Astrocyte of the spinal cord (primary cell): Measurements from ENCODE around the gene ELP5.

Experiments
- DNase-seq: peaks from one replicate; pipeline ENCODE4 v3.0.0; 2011; ENCODE audit warnings: low read depth, low spot score
- H3K4me3 ChIP-seq: 2 replicates; pipeline ENCODE4 v1.5.1; 2011; ENCODE audit warnings: low read depth, mild to moderate bottlenecking, low read length, moderate library complexity
- in situ Hi-C: cut with HindIII; loops from 2 replicates; pipeline ENCODE4 v1.10.0; 2017; ENCODE audit warnings: low sequenced_read_pairs
- TF ChIP-seq, protein P1 (sequence below): IDR thresholded peaks from 2 replicates; pipeline ENCODE4 v1.5.1; 2012; ENCODE audit warnings: low read depth, mild to moderate bottlenecking, low read length, inconsistent platforms

The ELP5 gene

DNA sequence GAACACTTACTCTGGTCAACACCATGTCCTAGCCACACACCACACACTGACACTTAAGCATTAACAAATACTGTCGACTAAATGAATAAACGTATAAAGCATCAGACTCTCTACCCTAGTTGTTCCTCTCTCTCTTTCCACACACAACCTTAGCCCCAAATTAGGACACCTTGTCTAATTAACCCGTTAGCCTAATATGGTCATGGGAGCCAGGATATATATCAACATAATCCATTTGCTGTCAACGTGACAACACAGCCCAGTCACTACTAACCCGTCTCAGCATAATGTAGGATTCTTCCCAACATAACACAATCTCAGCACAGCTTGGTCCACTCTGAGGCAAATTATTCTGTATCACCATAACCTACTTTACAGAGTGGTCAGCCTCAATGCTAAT is 19.9 kb upstream of the ELP5 start:
- TF ChIP-seq, protein P1, sequence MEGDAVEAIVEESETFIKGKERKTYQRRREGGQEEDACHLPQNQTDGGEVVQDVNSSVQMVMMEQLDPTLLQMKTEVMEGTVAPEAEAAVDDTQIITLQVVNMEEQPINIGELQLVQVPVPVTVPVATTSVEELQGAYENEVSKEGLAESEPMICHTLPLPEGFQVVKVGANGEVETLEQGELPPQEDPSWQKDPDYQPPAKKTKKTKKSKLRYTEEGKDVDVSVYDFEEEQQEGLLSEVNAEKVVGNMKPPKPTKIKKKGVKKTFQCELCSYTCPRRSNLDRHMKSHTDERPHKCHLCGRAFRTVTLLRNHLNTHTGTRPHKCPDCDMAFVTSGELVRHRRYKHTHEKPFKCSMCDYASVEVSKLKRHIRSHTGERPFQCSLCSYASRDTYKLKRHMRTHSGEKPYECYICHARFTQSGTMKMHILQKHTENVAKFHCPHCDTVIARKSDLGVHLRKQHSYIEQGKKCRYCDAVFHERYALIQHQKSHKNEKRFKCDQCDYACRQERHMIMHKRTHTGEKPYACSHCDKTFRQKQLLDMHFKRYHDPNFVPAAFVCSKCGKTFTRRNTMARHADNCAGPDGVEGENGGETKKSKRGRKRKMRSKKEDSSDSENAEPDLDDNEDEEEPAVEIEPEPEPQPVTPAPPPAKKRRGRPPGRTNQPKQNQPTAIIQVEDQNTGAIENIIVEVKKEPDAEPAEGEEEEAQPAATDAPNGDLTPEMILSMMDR: no peak
- in situ Hi-C loops: no loop called here
- no peak overlapping the region for H3K4me3 ChIP-seq
- no peak for DNase-seq

DNA sequence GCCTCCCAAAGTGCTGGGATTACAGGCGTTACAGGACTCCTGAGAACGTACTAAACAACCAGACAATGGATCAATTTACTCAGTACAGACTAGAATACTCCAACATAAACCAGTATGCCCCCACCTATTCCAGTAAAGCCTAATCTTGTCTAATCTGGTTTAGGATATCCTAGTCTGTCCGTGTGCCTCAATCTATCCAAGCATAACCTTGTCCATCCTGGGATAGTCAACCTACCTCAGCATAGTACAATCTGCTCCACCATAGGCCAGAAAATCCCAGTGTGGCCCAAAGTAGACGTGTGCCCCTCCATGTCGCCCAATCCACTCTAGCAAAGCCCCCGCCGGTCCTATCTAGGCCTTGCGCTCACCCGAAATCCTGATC is 18.3 kb upstream of the ELP5 start:
- in situ Hi-C loops: no loop called here
- no peak for DNase-seq
- H3K4me3 ChIP-seq: peak overlapping the region; percentile 66
- TF ChIP-seq, protein P1: no peak

DNA sequence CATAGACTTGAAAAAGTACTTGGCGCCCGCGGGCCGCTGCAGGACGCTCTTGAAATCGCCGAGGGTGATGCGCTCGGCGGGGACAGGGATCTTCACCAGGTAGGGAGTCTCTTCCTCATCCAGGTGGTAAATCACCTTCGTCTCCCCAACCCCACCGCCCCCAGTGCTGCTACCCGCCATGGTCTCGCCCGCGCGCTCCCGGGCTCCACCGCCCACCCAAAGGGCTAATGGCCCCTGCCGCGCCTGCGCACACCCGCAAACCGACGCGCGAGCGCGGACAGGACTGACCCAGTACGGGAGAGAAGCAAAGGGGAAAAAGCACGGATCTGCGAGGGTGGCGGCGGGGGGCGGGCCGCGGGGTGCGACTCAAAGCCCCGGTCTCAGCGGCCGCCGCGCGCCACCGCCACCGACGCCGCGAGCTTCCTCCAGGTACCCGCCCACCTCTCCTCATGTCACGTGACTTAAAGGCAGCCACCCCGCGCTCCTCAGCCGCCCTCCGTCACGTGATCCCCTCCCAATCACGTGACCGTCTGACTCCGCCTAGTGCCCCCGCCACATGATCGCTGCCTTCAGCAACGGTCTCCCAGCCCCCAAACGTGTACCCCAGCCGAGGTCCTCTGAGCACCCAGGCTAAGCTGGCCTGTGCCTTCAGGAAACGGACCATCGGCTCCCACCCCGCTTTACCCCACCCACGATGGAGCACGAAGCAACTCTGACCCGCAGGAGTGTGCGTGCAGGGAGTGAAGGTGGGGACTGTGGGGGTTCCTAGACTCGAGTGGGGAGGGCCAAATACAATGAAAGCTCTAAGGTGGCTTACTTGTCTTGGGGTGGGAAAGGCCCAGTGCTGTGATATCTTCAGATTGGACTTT is 17.7 kb upstream of the ELP5 start, which contains the start of gene DVL2:
Gene DVL2, minus strand, starts transcription at position 435 of the 869 bp plus-strand sequence. Its CDS starts 255 bp downstream, at position 180.
- TF ChIP-seq, protein P1: no peak
- H3K4me3 ChIP-seq: peak within 1 kb of the TSS; percentile 66
- in situ Hi-C loops: no loop called here
- peak; percentile 96 for DNase-seq

DNA sequence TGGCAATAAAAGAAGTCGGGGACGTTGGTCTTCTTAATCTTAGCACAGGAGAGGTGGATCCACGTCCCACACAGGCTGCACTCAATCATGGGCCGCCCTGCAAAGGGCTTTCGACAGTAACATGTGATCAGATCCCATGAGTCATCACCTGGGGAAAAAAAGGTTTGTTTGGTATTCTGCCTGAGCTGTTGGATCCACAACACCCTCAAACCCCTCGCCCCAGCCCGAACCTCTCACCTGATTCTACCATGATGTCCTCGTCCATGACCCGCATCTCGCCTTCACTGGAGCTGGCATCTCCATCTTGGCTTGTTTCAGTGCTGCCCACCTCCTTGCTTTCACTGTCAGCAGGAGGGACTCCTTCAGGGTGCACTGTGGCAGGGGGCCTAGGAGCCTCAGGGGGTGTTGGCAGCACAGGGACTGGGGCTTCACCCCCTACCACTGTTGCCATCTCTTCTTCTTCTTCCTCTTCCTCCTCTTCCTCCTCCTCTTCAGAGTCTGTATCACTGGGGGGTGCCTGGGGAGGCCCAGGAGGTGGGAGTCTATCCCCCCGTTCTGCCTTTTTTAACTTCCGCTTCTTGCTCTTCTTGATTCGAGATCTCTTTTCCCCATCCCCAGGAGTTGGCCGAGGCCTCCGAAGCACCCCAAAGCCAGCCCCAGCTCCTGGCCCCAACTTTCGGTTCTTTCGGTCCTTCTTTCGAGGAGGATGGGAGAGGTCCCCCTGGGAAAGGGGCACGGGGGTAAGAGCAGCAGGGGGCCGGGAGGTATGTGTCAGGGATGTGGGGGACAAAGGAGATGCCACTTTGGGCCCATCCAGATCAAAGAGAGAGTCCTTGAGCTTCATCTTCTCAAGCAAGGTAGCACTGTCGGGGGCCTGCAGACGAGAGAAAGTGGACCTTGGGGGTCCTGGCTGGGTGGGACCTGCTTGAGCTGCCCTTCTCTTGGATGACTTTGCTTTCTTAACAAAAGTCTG is 16.0 kb upstream of the ELP5 start:
- TF ChIP-seq, protein P1: no peak
- H3K4me3 ChIP-seq: no peak overlapping the region
- DNase-seq: no peak
- in situ Hi-C loops: no loop called here

DNA sequence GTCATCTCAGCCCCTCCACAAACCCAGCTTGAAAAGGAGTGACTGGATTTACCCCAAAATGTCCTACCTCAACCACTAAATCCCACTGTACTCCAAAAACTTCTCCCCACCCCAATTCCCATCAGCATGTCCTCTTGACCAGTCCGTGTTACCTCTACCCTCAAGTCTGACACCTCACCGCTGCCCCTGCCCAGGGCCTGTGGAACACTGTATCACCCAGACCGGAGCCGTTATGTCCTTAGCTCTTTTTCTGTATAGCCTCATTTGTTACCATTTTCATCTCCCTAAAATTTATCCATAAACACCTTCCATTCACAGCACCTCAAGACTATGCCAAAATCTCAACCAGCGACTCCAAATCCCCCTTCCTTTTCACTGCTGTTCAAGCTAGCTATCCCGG is 15.2 kb upstream of the ELP5 start:
- DNase-seq: no peak
- H3K4me3 ChIP-seq: no peak overlapping the region
- TF ChIP-seq, protein P1: no peak
- in situ Hi-C loops: no loop called here

DNA sequence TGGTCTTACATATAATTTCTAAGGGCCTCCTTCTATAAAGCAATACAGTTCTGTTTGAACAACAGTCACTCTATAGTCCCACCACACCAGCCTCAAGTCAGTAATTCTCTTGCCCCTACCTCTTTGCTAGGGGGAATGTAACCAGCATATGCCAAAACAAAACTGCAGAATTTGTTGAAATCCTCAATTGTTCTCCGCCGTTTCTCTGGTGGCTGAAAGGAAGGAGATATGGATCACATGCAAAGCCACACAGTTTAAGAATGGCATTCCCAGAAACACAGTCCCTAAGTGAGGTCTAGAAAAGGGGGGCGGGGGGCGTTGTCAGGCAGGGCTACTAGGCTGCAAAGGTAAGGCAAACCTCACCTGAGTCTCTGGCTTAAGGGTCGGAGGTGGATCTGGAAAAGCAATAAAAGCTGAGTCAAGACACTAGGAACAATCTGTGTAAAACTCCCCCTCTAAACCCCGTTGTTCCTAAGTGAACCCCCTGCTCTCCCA is 14.7 kb upstream of the ELP5 start:
- TF ChIP-seq, protein P1: no peak

More for the DNA sequence above, 14.7 kb upstream of the ELP5 start:
- in situ Hi-C loops: no loop called here
- DNase-seq: no peak
- H3K4me3 ChIP-seq: peak overlapping the region; percentile 98
